ENCODE measurements around the gene KANK2.
"Not testable (repeated sequence)": the region's sequence is repeated elsewhere in the genome, so short reads cannot be mapped to it uniquely, and the experiment has no call there.

Gene KANK2

DNA sequence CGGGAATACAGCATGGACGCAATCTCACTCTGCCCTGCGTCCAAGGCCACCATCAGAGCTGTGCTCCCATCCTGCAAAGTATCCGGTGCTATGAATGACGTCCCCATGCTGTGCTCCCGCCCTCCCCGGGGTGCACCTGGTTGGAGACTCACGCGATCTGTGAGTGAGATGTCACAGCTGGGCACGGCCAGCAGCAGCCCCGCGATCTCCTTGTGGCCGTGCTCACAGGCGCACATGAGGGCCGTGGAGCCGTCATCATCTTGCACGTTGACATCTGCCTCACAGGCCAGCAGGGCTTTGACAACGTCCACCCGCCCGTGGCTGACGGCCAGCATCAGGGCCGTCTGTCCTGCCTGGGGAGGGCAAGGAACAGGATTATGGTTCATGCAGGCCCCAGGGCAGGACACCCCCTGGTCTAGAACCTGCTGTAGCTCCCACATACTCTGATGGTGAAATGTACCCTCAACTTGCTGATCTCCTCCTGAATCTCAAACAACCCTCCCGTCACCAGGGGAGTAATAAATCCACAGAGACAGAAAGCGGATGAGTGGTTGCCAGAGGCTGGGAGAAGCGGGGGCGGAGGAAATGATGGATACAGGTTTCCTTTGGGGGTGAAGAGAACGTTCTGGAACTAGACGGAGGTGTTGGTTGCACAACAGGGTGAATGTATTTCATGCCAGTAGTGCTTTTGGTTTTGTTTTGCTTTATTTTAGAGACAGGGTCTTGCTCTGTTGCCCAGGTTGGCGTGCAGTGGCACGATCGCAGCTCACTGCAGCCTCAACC lies 27.3 kb downstream of the KANK2 start:
- no peak for DNase-seq

DNA sequence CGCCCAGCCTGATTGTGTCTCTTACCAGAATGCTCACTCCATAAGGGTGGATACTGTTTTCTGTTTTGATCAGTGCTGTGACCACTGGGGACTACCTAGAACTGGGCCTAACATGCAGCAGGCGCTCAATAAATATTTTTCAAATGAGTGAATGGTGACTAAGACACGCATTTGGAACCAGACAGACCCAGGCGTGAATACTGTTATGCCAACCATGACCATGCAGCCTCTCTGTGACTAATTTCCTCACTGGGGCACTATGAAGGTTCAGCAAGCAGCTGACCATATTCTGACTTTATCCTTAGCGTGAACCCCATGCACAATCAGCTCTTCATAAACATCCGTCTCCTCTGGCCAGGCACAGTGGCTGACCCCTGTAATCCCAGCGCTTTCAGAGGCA lies 28.8 kb downstream of the KANK2 start:
- DNase-seq: no peak

DNA sequence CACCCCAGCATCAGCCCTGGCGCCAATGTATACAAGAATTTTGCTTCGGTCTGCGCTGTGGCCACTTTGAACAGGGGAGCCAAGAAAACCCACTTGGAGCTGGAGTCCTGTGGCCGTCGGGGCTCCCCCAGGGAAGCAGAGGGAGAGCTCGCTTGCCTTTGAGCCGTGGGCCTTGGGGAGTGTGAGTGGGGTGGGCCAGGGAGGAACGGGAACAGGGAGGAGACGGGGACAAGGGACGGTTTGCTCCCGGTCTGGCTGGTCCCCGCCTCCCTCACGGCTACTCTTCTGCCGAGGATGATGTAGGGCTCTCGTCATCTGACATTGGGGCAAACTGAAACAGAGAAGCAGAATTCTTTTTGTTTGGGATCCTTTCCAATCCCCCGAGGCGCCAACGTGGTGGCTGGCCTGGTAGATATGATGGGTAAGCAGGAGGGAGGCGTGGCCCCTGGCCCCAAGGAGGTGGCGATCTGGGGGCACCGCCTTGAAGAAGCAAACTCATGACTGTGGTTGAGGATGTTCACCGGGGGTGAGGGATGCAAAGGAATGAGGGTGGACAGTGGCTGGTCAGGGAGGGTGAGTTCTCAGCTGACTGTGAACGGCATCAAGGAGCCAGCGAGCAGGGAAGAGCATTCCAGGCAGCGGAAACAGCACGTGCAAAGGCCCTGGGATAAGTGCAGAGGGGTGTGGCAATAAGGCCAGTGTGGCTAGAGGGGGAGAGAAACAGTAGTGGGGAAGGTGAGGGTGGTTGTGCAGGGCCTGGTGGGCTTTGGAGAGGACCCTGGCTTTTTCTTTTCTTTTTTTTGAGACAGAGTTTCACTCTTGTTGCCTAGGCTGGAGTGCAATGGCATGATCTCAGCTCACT lies 30.8 kb downstream of the KANK2 start:
- DNase-seq: no peak

DNA sequence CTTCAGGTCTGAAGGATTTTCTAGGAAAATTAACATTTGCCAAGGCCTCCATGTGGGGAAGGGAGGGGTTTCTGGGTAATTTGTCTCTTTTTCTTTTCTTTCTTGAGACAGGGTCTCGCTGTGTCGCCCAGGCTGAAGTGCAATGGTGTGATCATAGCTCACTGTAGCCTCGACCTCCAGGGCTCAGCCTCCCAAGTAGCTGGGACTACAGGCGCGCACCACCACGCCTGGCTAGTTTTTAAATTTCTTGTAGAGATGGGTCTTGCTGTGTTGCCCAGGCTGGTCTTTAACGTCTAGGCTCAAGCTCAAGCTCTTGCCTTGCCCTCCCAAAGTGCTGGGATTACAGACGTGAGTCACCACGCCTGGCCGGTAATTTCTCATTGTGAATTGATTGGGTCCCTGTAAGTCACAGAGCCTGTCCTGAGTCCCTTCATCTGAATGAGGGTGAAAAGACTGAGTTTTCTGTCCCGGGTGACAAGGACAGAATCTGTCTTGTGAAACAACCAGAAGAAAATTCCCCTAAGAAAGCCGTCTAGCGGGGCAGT lies 31.8 kb downstream of the KANK2 start:
- no peak for DNase-seq

DNA sequence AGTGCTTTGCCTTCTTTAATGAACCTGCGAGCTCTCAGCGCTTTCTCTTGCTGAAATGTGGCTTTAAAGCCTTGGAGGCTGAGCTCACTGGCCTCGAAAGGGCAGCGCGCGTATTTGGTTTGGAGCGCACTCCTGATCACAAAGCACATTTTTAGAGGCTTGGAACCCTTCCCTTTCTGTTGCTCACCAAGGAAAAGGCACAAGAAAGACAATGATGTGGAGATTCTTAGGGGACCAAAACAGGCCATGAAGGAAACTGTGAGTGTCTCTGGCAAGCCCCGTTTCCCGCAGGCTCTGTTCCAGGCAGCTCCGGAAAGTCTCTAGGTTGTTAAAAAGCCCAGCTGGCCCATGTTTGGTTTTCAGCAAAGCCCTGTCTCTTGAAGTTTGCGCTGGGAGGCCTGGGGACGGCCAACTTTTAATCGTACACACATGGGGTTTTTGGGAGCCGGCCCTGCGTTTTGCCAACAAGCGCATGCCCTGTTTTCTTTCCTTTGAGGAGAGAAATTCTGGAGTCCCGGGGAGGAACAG lies 32.4 kb downstream of the KANK2 start:
- no peak for DNase-seq

DNA sequence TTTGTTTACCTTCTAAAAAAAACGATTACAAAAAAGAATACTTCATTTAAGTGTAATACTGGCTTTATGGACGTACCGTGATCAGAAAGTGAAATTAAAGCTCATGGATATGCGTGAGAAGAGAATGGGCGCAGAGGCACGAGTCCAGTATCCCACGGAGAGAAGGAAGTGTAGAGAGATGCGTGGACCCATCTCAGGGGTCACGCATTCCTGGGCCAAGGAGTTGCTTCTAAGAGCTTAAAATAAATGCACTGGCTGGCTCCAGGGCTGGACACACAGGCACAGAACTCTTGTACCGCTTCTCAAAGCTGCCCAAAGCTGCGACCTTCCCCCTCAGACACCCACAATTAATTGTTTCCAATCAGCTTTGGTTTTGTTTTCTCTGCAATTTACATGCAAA lies 33.0 kb downstream of the KANK2 start:
- DNase-seq: no peak

DNA sequence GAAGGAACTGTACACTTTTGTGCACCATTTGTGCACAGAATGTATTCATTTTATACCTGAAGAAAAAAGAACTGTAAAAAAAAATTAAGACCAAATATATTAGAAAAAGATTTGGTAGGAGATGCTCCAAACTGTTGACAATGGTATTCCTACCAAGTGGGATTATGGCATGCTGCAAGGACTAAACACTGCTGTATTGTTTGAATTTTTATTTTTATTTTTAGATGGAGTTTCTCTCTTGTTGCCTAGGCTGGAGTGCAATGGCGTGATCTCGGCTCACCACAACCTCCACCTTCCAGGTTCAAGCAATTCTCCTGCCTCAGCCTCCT lies 36.9 kb downstream of the KANK2 start:
- DNase-seq: not testable (repeated sequence)

DNA sequence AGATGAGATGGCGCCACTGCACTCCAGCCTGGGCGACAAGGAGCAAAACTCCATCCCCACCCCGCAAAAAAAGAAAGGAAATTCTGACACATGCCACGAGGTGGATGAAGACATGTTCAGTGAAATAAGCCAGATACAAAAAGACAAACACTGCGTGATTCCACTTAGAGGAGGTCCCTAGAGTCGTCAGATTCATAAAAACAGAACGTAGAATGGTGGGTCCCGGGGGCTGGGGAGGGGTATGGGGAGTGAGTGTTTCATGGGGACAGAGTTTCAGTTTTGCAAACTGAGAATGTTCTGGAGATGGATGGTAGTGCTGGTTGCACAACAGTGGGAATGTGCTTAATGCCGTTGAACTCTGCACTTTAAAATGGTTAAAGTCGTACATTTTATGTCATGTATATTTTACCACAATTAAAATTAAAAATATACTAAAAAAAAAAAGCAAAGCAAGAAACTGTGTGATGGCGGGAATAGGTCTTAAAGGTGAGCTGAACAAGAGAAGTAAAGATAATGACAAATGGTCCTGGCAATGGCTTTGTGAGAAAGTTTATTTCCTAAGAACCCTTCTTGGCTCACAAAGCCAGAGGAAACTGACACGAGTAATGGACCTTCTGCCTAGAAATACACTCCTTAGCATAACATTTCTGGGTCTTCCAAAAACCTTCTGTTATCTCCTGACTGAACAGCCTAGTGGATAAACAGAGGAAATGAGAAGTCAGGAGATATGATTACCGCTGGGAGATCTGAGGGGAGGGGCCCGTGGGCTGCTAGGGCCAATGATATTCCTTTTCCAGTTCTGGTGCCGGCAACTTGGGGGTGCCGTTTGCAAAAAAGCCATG lies 37.5 kb downstream of the KANK2 start:
- DNase-seq: no peak

DNA sequence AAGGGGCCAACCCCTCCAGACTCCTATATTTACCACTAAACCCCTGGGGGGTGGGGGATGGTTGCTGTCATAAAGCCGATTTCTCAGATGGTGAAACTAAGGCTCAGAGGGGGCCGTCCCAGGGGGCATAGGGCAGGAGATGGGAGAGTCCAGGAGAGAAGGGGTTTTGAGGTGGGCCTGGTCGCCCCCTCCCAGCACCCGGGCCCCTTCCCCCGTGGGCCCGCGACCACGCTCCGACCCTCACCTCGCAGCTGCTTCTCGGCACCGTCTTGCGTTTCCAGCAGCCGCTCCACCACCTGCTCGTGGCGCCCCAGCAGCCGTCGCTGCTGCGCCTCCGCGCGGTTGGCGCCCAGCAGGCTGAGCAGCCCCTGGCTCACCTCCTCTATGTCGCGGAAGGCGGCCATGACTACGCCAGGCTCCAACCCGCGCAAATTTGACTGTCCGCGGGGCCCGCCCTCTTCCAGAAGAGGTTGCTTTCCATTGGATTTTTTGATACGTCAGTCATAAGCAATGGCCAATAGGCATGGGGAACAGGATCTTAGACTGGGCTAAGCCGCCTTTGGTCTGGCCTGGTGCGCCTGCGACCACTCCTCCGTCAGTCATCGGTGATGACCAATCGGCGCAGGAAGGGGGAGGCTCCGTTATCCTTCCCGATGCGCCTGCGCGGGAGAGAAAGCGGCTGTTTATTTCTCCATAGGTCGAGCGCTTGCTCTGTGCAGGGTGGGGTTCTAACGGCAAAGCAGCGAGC lies 41.8 kb downstream of the KANK2 start, which contains the start of gene SPC24:
Gene SPC24, minus strand, starts transcription at position 410 of the 748 bp plus-strand sequence. Its CDS starts 6 bp downstream, at position 404.
- DNase-seq: peak; percentile 96

DNA sequence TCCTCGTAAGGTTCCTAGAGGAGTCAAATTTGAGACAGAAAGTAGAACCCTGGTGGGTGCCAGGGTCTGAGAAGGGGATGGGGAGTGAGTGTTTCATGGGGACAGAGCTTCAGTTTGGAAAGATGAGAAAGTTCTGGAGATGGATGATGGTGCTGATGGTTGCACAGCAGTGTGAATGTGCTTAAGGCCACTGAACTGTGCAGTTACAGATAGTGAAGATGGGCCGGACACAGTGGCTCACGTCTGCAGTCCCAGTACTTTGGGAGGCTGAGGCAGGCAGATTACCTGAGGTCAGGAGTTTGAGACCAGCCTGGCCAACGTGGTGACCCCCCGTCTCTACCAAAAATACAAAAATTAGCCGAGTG lies 42.7 kb downstream of the KANK2 start:
- no peak for DNase-seq

DNA sequence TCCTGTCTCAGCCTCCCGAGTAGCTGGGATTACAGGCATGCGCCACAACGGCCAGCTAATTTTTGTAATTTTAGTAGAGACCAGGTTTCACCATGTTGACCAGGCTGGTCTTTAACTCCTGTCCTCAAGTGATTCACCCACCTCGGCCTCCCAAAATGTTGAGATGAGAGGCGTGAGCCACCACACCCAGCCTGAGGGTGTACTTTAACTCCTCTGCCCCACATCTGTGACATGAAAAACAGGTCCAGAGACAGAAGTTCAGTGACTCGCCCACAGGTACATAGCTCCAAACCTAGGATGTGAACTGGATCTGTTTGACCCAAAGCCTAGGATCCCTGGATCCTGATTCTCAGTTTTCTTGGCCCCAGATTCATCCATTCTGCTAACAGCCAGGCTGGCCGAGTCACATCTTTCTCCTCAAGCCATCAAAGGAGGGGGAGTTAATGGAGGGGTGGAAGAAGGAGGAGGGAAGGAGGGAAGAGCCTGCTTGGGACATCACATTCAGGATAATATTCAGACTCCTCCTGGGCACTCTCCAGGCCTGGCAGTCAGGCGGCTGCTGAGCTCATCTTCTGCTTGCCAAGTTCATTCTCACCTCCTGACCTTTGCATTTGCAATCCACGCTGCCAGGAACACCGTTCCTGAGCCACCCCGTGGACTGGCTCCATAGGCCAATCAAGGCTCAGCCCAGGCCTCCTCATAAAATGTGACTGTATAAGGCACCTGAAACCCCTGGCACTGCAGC lies 44.9 kb downstream of the KANK2 start:
- no peak for DNase-seq

DNA sequence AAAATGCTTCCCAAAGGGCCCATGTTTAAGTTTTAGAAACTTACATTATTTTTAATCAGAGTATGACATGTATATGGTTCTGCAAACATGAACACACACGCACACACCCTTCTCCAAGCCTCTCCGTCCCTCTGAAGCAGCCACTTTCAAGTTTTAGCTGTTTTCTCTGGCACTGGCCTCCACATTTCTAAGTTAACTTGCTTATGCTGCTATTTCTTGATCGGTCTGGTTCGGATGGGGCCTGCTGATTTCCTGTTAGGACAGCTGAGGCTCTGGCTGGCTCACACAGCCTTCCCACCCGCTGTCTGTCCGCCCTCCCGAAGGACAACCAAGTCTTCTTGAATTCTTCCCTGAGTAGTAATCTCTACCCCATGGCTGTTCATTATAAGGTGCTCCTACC lies 46.2 kb downstream of the KANK2 start:
- DNase-seq: no peak

DNA sequence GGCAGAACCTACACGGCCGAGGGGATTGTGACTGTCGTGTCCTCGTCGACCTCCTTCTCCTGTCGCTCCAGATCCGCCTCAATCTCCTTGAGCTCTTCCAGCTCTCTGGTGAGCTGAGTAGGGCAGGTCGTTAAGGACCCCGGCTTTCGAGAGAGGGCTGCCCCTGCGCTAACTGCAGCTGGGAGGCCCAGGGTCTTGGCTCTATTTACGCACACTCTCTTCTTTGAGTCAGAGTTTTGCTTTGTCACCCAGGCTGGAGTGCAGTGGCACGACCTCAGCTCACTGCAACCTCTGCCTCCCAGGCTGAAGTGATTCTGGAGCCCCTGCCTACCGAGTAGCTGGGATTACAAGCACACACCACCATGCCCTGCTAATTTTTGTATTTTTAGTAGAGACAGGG lies 49.3 kb downstream of the KANK2 start:
- no peak for DNase-seq

DNA sequence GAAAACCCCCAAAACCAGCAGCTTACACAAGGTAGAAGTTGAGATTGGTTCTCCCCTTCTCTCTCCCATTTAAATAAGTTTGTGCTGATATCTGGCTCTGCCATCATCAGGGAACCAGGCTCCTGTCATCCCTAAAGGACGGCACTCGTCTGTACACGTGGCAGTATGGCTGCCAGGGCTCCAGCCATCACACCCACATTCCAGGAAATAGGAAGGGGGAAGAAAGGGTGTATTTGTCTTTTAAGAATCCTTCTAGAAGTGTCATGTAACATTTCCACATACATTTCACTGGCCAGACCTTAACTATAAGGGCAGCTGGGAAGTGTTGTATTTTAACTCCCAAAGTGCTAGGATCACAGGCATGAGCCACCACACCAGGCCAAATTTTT lies 51.8 kb downstream of the KANK2 start:
- no peak for DNase-seq

DNA sequence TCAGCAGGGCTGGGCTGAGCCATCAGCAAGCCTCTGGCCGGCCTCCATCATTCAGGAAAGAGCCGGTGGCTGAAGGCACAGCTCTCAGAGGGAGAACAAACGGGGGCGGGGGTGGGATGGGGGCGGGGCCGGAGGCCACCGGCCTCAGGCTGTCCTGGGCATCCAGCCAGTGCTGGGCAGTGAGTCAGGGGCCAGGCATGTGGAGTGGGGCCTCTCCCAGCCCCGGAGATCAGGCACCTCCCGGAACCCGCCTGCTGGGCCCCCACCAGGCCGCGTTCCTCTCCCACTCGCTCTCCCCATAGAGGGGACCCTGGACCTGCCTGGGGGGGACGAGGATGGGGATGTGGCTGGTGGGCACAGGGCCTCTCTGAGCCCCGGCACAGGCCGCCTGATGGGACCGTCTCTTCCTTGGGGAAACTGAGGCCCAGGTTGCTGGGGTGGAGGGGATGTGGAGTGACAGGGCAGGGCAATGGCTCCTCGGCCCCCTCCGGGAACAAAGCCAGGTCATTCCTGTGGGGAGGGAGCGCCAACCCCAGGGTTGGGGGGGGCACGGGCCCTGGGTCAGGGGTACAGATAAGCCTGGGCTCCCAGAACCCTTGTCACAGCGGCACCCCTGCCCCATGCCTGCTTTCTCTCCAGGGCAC lies 54.7 kb downstream of the KANK2 start:
- peak; percentile 26 for DNase-seq

DNA sequence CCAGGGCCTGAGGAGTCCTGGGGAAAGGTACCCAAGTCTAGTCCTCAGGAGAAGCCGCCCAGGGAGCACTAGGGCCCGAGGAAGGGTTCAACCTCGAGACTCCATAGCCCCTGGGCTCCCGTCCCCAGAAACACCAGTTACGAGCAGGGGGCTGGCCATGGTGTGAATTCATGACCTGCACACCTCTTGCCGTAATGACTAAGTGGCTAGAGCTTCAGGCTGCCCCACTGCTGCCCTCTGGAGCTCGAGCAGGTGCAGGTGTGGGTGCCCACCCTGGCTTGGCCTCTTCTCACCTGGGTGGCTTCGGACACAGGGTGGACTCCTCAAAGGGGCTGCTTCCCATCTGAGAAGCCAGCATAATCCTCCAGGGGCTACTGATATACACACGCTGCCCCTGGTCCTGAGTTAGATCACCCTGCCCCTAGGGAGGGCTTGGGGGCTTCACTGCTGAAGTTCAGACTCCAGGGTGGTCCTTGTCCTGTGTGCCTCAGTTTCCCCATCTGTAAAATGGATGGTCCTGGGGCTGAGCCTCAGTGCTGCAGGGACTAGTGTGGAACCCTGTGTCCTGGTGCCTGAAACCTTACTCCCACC lies 55.3 kb downstream of the KANK2 start:
- no peak for DNase-seq

DNA sequence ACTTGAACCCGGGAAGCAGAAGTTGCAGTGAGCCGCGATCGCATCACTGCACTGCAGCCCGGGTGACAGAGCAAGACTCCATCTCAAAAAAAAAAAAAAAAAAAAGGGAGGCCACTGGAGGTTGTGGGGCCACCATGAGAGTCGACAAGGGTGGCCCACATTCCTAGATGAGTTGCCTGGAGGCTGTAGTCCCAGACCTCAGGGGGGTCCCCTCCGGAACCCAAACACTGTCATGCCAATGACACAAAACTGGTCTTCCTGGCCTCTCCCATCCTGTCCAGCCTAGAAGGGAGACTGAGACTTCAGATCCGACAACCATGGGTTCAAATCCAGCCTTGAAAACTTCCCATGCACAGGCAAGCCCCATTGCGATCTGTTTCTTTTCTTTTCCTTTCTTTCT lies 56.4 kb downstream of the KANK2 start:
- no peak for DNase-seq

DNA sequence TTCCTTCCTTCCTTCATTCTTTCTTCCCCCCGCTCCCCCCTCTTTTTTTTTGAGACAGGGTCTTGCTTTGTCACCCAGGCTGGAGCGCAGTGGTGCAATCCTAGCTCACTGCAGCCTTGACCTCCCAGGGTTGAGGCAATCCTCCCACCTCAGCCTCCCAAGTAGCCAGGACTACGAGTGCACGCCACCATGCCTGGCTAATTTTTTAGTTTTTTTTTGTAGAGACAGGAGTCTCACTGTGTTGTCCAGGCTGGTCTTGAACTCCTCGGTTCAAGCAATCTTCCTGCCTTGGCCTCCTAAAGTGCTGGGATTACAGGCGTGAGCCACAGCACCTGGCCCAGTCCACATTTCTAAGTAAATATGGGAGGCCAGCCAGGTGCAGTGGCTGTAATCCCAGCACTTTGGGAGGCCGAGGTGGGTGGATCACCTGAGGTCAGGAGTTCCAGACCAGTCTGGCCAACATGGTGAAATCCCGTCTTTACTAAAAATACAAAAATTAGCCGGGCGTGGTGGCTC lies 57.3 kb downstream of the KANK2 start:
- DNase-seq: not testable (repeated sequence)

DNA sequence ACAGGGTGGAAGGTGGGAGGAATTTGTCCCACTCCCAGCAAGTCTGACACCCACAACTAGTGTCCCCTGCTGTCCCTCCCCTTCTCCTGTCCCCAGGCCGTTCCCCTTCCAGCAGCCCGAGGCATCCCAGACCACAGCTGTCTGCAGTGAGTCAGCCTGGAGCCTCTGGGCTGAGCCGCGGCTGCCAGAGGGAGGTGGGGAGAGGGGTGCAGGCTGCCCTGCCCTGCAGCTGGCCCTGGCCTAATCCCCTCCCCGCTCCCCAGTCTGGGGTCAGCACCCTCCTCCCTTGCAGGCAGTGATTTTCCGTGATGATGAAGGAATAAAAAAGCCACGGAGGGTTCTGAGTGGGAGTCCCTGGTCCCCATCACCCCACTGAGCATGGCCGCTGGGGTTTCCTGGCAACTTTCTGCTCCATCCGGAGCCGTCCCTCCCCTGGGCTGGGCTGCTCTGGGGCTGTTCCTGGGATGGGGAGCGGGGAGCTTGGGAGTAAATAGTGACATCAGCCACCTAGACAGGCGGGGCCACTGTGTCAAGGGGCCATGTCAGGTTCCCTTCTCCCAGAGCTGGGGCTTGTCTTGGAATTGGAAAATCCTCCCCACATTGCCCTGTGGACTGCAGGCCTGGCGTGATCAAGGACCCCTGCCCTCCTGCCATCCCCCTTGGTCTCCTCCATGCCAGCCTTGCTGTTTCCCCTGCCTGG lies 58.6 kb downstream of the KANK2 start:
- DNase-seq: peak; percentile 49

Measured in DMS 273 treated with DMSO at 0.1 percent for 48 hours (cell line).